RPMI7951 (cell line): Measurements from ENCODE around the gene AFTPH. TPM values are rescaled to one million over a fixed set of nuclear protein-coding genes. Genes with fewer than 3 reads are reported as not detected.

Experiments
- DNase-seq: peaks from one replicate; pipeline ENCODE4 v3.0.0-alpha.2; 2012; ENCODE audit warnings: low read depth
- total RNA-seq: library from RNA; depleted of rRNA; stranded (reverse); fragments of >200 nt; shearing (Covaris generic); gene quantifications from 2 replicates; pipeline ENCODE4 v1.2.3, GENCODE V29; 2014

The AFTPH gene
- total RNA-seq, 1 experiment from 2014 or later = 29.1 TPM

DNA sequence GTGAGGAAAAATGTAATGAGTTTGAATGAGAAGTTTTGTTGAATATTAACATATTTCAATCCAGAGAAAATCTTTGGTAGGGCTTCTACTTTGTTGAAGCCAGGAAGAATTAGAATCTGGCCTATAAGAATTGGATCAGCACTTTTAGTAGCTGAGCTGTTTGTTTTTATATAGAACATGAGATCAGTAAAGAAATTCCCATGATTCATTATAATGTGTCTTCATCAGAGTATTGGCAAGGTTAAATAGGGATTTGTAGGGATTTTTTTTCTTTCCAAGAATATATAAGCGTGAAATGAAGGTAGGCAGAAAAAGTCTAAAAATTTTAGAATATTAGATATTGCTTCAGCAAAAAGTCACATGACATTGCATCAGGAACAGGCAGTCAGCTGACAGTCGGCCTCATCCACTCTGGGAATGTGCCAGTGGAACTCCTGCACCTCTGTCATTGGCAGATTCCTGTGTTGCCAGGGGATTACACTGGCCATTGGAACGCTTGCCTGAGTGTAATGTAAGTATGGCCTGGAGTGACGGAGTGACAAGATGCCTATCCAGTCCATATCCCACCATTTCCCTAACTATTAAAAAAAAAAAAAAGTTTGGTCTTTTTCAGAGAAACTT is 69.0 kb downstream of the AFTPH start:
- no peak for DNase-seq

DNA sequence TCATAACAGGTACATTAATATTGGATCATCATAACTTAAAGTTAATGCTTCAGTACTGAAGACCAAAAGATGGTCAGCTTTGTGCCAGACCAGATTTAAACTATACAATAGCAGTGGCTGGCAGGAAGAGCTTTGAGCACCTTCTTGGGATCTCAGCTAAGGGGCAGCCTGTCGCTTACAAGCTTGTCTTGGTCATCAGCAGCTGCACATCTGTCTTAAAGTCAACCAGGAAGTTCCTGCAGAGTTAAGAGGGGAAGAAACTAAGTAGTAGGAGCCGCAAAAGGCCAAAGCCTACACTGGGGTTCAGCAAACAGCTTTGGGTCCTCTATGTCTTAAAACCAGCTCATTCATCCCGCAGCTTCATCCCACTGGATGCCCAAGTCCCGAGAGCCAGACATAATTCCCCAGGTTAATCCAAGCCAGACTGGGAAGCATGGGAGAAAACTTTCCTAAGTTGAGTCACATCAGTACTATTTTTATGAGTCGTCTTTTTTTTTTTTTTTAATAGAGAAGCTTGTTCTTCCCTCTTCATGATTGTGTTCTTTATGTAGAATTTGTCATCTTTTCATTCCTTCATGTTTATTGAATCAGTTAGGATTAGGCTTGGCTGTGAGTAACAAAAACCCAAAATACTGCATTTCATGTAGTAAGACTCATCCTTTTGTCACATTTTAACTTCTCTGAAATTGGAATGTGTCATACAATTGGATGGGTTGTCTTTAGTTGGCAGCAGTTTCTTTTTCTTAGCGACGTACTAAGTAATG is 70.3 kb downstream of the AFTPH start:
- DNase-seq = peak; percentile 37

DNA sequence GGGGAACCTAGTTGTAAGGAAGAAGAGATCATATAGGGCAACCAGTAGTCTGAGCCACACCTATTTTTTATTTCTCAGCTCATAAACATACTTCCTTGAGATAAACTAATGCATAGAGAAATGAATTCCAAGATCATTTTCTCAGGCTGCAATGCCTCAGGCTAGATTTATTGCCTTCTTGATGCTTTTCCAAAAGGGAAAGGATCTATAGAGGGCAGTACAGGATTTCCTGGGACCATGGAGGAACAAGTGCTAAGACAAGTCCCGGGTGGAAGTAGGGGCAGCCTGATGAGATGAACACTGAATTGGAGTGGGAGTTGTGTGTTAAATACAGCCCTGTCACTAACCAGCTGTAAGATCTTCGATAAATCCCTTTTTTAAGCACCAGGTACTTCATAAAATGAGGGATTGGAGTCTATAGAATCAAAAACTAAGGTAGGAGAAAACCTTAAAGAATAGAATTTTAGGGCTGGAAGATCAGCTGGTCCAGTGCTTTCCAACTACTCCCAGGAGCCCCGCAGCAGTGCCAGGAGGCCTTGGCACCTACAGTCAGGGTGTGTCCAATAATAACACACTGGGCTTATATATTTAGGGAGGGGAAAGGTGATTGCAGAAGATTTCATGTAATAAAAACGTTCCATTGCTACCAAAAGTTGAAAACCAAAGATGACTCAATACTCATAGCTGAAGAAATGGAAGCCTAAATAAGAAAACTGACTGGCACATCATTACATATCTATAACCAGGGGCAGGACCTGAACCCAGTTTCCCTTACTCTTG is 71.5 kb downstream of the AFTPH start:
- DNase-seq = peak; percentile 30

DNA sequence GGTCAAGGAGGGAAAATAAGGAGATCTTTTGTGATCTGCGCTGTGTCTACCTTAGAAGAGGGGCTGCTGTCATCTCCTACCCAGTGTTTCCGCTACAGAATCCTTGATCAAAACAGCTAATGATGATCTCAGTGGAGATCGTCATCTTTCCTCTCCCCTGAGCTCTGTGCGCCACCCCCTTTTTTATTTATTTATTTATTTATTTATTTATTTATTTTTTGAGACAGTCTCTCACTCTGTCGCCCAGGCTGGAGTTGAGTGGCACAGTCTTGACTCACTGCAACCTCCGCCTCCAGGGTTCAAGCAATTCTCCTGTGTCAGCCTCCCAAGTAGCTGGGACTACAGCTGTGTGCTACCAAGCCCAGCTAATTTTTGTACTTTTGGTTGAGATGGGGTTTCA is 74.1 kb downstream of the AFTPH start:
- no peak for DNase-seq

DNA sequence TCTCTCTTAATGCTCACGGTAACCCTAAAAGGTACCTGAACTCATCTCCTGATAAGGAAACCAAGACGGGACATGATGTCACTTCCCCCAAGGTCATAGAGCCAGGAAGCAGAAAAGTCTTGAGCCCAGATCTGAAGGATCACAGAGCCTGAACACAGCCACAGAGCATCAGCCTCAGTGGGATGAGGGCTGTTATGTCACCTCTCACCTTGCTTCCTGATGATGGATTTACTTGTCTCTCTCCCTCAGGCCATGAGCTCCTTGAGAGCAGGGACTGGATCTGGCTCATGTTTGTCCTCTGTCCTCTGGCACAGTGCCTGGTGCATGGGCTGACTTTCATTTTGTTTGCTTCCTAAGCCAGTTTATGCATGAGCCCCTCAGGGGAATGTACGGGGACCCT is 75.3 kb downstream of the AFTPH start:
- no peak for DNase-seq

DNA sequence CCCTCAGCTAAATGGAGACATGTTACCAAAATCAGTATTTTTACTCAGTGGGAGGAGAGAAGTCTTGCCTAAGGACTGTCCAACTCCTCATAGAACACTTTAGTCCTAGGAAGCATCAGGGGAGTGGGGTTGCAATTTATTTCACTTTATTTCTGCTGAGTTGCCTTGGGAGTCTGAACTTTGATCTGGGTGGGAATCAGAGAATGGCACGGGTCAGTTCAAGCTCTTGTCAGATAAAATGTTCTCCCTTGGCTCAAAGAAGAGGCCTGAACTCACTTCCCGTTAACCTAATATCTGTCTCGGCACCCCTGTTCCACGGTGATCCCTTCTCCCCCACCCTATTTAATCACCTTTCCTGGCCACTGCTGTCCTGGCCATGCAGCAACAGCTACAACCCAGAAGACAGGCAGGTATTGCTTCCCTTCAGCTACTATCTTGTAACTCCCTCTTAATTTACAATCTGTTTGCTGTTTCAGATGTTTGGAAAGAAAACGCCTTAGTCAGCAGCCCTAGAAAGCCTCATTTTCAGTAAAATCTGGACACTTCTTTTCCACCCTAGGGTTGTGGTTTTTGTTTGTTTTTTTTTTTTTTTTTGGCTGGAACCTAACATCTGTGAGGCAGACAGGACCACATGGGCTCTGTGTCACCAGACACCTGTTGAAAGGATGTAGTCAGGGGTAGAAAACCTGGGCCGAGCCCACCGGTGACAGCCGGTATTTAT is 77.1 kb downstream of the AFTPH start:
- no peak for DNase-seq

DNA sequence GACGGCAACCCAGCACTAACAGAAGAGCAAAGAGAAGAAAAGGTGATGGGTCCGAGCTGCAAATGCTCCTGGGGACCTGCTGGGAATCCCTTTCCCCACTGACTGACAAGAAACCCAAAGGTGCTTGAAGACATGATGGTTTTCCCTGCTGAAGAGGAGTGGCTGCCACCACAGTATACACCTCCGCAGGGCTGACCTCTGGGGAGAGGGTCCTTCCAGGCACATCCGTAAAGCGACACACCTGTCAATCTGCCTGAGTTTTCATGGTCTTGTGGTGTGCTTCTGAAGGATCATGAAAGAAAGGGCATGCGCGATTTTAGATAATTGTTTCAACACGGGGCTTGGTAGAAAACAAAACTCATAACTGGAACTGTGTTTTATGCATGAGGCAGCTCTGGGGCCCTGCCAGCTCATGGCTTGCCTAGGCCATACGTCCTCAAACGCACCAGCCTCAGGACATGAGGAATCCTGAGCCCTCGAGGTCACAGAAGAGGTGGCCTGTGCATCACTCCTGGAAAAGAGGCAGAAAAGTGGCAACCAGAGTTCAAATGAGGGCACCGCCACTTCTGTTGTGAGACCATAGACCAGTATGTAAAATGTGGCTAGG is 77.8 kb downstream of the AFTPH start:
- no peak for DNase-seq

DNA sequence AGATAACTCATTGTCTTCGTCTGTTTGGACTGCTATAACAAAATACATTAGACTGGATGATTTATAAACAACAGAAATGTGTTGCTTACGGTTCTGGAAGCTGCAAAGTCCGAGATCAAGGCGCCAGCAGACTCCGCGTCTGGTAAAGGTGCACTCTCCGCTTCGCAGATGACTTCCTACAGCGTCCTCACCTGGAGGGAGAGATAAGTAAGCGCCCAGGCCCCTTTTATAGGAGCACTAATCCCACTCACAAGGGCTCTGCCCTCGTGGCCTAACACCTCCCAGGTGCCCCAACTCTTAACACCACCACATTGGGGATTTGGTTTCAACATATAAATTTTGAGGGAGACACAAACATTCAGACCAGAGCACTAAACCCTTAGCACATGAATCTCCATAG is 78.3 kb downstream of the AFTPH start:
- DNase-seq = no peak

DNA sequence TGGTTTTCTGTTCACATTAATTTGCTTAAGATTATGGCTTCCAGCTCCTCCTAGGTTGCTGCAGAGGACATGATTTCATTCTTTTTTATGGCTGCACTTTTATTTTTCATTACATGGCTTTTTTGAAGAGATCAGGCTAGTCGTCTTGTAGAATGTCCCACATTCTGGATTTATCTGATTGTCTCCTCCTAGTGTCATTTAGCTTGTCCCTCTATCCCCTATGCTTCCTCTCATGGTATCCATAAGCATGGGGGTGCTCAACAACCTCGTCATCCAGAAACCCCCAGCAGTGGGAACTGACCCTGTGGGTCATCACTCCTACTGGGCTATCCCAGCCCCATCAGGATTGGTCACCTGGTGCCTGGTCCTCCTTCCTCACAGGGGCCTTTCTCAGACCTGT is 80.0 kb downstream of the AFTPH start:
- DNase-seq = no peak

DNA sequence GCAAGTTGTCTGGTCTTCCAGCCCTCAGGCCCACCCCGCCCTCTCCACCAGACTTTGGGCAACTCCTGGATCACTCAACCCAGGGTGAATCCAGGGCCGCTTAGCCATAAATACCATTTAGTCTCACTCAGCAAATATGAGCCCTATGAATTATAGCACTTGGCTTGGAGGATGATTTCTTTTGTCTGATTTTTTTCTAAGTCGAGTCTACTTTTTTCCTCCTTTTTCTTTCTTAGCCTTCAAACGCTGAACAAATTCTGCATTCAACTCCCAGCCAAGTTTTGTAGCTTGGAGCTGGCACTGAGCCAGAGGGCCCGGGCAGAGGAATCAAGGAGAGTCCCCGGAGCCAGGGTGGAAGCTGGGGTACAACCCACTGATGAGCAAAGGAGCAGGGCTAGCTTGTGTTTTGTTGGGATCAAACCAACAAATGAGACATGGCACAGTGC is 80.9 kb downstream of the AFTPH start:
- DNase-seq = peak; percentile 25

DNA sequence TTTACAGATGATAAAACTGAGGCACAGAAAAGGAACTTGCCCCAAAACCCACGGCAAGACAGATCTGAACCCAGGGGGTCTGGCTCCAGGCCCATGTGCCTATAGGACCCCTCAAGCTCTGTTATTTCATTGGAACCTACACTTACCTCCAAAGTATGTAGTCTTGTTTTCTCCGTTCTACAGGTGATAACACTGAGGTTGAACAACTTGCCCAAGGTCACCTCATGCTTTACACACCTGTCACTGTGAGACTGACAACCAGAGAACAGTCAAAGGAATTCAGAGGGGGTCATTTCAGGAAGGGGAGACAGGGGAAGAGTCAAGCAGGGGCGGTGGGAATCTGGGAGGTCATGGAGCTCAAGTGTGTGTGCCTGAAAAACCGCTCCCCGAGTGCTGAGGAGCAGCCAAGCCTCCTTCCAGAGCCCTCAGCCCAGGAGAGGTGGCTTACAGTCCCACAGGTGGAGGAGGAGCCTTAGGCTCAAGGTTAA is 81.9 kb downstream of the AFTPH start:
- DNase-seq = no peak

DNA sequence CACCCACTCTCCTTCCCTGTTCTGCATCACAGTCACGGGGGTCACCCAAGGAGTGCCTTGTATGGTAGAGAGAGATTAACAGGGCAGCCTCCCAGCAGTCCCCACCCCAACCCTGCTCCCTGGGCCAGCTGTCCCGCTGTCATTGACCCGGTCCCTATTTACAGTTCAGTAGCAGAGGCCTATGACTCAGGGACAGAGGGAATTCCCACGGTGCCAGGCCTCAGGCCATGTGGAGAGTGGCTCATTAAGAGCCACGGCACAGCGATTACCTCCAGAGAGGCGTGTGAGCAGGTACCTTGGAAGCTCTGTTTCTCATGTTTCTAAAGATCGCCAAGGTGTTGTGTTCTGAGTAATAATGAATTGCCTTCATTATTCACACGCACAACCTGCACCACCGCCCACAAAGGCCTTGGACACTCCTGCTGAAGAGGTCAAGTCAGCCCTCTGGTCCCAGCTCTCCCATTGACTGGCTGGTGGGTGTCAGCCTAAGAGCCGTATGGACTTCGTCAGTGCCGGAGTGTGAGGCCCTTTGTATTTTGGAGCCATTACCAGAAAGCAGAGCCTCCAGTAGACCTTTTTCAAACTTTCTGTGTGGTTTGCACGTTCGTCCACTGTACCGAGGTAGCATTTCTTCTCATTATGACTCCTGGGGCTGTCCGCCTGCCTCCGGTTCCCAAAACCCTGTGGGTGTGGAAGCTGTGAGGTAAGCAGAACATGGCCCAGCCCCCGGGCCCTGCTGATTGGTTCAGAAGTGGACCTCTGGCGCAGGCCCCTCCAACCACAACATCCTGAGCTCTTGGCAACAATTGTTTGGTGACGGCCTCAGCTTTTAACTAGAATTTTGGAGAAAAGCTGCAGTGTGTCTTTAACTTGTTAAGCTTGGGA is 82.6 kb downstream of the AFTPH start:
- no peak for DNase-seq

DNA sequence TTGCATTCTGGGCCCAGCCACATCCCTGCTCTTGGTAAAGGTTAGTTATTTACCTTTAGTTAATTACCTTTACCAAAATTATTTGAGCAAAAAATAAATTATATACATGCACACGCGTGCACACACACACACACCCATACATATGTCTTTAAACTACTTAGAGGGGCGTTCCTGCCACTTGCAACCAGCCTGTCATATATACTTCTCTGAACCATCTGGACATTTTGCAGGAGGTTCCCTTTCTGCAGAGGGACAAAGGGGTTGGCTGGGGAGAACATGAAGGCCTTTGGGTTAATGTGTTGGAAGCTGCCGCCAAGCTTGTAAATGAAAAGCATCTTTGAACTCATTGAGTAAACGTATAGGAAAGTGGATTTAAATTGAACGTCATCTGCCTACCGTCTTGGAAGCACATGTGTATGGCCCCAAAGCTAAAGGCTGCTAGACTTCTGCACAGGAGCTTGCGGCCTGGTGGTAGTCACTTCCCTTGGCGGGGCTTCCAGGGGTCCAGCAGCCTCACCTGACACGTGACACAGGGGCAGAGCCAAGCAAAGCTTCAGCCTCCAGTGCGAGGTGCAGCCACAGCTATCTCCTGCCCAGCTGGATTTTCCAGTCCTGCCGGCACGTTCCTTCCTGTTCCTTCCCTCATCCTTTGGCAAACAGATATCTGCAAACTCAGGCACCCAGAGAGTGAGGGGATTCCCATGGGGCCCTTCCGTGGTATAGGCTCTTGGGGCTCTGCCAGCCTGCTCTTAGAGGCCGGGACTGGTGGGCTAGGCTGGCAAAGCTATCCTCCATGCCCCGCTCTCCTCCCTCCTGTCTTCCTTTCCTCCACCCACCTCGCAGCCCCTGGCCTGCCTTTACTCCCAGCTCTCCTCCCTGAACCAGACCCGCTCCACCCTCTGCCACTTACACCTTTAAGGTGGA is 83.5 kb downstream of the AFTPH start:
- DNase-seq = no peak

DNA sequence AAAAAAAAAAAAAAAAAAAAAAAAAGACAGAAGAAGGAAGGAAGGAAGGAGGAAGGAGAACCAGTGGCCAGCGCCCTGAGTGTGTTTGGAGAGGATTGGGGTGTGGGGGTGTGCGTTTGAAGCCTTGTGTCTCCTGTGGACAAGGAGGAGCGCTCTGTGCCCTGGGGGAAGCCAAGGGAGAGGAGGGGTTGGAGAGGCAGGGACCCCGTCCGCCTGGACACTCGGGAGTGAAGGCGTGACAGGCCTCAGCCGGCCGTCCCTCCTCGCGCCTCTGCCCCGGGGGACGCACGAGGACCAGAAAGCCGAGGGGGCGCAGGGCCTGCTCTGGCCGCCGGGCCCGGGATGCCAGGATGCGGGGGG is 84.7 kb downstream of the AFTPH start:
- no peak for DNase-seq

DNA sequence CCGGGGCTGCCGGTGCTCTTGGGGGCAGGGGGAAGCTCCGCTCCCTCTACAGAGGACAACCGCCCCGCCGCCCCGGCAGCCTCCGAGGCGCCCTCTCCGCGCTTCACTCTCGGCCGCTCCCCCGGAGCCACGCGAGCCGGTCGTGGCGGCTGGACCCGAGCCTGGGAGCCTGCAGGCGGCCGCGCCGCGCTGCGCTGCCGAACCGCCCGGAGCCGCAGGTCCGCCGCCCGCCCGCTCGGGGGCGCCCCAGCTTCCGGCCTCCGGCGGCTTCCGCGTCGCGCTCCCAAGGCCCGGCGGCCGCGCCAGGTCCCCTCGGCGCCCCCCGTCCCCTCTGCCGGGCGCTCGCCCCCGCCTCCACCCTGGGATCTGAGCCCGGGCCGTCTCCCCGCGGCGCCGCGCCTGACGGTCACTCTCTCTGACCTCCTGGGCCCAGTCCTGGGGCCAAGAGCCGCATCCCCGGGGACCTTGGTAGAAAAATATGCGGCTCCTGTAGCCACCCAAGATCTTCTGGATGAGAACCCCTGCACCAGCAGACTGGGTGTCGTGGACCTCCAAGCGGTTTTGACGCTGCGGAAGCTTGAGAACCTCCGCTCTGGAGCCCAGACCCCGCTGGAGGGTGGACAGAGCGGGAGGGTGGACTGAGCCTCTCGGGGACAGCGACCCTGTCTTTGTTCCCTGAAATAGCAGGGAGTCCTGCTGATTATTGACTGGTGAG is 85.3 kb downstream of the AFTPH start:
- DNase-seq = no peak

DNA sequence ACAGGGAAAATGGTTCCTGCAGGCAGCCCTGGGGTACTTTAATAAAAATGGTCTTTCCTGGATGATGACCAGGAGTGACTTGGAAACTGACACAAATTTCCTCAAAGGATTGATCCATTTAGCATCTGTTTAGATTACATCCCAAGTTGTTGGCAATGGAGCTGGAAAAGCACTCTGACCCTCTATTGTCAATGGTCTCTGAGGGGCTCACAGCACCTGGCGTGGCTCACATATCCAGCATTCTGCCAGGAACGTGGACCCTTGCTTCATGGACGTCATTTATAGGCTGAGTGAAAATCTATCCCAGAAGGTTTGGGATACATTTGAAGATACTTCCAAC is 85.8 kb downstream of the AFTPH start:
- no peak for DNase-seq

DNA sequence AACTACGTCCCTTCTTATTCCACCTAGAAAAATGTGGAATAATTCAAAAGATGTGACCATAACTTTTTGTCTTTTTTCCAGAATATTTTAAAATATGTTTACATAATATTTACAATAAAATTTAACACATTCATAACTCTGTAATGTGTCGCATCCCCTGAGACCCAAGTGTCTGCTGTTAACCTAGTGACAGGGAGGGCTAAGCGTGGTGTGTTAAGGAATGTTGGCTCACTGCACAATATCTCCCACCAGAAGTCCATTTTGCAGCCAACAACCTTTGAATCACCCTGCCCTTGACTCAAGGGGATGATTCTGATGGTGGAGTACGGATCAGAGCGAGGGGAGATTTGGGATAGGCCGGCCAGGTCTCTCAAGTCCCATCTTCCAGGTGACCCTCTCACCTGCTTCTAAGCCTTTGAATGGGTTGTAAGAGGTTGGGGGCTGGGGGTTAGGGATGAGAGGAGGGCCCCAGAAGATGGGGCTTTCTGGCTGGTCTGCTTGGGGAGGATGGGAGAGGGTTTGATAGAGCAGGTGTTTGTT is 86.3 kb downstream of the AFTPH start:
- no peak for DNase-seq

DNA sequence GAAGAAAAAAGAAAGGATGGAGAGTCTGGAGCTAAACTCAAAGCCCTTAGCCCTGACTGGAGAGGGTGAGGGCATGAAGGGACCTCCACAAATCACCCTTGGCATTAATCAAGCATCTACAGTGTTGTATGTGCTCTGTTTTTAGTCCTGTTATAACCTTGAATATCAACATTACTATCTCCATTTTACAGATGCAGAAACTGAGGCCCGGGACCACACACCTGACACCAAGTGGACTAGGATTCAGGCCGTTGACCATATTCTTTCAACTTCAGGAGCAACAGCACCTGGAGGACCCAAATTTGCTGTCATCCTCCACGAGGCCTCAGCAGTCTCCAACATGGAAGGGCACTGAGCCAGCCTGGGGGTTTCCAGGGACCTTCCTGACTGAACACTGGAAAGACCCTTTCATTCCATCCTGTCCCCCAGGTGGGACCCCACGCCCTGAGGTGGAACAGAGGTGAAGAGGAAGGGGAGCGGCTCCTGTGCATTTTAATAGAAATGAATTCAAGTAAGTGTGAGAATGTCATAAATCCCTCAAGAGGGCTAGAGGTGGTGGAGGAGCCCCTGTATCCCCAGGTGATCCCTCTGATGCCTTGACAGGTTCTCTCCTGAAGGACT is 88.6 kb downstream of the AFTPH start:
- no peak for DNase-seq
